Stimulated activated naive CD8-positive, alpha-beta T cell treated with anti-CD3 and anti-CD28 coated beads, Interleukin-15, Interleukin-2, amounts not matched to agents 100 U/mL and 50 U/mL, for 24 hours (primary cell): ENCODE results near the gene CLEC18A.
"Not testable (repeated sequence)": the region's sequence is repeated elsewhere in the genome, so short reads cannot be mapped to it uniquely, and the experiment has no call there.

ENCODE experiments used
- ATAC-seq: fragments of 150-1000 bp; cut with Tn5 transposase; one replicate; pipeline ENCODE4 v1.10.0; 2021
- DNase-seq: peaks from one replicate; pipeline ENCODE4 v3.0.0; 2021

CLEC18A gene

DNA sequence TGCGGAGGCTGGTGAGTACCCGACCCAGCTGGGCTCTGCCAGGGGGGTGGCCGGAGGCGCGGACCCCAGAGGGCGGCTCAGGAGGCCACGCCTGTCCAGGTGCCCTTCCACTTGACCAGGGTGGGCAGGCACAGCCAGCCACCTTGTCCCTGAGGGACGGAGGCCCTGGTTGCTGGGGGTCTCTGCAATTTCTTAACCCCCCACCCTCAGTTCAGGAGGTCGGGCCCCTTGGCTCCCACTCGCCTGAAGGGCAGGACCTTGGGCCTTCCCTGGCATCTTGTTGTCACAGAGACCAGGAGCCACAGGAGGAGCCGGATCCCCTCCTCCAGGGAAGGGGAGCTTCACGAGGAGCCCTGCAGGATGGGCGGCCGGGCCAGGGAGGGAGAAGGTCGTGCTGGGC, 982 bp downstream of the CLEC18A start:
- DNase-seq, ATAC-seq: not testable (repeated sequence)

DNA sequence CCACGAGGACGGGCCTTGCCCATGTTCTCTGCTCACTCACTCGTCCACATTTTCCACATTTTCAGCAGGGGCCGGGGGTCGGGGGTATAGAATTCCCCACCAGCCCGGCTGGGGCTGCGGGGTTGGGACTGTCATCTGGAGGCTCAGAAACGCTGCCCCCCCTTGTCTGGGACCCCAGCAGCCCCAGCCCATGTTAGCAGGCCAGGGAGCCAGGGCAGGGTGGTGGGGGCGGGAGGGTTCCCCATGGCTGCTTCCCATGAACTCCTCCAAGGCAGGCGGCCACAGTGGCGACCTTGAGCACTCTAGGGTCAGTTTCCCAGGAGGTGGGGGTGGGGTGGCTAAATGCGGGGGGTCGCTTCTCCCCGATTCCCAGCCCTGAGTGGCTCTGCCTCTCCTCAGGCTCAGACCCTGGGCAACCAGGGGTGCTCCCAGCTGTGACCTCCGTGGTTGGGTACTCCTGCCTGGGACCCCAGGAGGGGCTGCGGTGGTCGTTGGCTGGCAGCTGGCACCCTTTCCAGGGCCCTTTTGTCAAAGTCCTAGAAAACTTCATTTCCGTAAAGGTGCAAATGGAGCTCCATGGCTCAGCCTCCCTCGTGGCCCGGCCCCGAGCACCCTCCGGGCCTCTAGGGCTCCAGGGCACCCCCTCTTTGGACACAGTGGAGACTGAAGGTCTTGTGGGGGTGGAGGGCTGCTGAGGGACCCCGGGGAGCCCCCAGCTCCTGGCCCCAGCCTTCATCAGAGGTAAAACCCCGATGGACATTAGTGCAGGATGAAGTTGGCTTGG, 1.6 kb downstream of the CLEC18A start:
- not testable (repeated sequence) for DNase-seq, ATAC-seq

DNA sequence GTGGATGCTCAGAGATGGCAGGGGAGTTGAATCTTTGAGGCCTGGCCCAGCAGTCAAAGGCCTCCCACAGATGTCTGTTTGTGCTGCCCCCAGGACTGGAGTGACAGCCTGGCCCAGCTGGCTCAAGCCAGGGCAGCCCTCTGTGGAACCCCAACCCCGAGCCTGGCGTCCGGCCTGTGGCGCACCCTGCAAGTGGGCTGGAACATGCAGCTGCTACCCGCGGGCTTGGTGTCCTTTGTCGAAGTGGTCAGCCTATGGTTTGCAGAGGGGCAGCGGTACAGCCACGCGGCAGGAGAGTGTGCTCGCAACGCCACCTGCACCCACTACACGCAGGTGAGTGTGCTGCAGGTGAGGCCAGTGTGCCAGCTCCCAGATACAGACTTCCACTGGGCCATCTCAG, 3.1 kb downstream of the CLEC18A start:
- DNase-seq, ATAC-seq: not testable (repeated sequence)

DNA sequence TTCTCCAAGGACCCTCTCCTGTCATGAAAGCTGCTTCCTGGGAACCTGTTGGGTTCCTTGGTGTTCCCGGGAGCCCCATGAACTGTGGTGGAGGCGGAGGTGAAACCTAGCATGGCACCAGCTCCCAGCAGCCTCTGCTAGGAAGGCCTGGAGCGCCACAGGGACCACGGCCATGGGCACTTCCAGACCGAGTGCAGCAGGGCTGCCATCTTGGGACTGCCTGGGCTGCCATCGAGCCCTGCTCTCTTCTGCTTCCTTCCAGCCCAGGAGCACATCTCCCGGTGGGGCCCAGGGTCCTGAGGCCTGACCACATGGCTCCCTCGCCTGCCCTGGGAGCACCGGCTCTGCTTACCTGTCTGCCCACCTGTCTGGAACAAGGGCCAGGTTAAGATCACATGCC, 12.2 kb downstream of the CLEC18A start:
- not testable (repeated sequence) for ATAC-seq, DNase-seq

DNA sequence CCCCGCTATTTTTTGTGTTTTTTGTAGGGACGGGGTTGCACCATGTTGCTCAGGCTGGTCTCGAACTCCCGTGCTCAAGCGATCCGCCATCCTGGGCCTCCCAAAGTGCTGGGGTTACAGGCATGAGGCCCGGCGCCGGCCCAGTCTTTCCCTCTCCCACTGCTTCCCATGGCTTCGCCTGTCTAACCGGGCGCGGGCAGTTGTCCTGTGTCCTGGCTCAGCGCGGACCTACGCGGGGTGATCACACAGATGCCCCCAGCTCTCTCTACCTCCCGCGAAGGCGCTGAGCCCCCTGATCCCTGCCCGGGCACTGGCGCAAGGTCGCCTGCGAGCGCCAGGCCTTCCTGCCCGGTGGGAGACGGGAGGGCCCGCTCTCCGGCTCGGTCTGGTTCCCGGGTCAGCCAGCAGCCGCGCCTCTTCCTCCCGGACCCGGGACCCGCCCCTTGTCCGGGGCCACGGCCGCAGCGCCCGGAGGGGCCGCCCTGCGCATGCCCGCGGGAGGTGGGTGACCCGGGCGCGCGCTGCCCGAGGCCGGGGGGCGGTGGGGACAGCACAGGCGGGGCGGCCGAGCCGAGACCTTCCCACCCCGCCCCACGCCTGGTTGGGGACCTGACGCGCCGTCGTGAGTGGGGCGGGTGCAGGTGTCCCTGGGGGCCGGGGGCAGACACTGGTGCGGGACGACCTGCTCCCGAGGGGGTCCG, 14.0 kb downstream of the CLEC18A start:
- not testable (repeated sequence) for ATAC-seq, DNase-seq

DNA sequence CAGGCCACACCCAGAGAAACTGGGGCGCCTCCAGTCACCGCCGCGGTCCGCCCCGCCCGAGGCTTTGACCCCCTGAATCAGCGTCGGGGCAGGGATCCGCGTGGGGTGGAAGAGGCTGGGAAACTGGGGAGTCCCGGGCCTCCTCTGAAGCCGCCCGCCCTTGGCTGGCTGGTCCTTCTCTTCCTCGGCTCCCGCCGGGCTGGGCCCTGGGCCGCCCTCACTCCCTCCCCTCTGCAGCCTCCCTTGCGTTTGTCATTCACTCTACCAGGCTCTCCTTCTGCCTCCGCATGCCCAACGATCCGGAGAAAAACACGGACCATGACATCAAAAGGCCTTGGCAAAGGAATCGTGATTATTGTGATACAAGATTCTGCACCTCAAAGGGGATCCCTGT, 14.5 kb downstream of the CLEC18A start:
- ATAC-seq, result not testable (repeated sequence)

DNA sequence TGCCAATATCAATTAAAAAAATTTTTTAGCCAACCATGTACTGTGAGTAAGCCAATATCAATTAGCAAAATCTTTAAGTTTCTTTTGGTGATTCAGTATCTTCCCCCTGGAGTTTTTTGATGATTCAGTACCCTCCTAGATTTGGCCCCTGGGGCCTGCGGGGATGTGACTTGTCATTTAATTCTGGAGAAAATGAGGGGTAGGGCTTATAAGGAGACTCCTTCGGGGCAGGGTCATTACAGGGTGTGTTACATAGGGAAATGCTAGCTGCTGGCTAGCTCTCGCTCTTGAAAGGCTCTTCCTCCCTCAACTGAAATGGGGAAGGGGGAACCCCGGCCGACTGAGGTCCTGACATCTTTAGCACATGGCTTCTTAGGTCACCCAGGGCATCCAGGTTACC, 16.6 kb downstream of the CLEC18A start:
- DNase-seq, ATAC-seq: not testable (repeated sequence)

More for the DNA sequence above, 14.5 kb downstream of the CLEC18A start:
- DNase-seq, result not testable (repeated sequence)

DNA sequence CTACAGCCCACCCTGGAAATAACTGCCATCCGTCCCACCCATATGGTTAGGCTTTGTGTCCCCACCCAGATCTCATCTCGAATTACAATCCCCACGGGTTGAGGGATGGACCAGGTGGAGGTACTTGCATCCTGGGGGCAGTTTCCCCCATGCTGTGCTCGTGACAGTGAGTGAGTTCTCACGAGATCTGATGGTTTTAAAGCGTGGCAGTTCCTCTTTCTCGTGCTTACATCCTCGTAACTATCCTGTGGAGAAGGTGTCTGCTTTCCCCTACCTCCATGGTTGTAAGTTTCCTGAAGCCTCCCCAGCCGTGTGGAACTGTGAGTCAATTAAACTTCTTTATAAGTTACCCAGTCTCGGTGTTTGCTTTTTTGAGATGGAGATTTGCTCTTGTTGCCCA, 17.0 kb downstream of the CLEC18A start:
- not testable (repeated sequence) for ATAC-seq

DNA sequence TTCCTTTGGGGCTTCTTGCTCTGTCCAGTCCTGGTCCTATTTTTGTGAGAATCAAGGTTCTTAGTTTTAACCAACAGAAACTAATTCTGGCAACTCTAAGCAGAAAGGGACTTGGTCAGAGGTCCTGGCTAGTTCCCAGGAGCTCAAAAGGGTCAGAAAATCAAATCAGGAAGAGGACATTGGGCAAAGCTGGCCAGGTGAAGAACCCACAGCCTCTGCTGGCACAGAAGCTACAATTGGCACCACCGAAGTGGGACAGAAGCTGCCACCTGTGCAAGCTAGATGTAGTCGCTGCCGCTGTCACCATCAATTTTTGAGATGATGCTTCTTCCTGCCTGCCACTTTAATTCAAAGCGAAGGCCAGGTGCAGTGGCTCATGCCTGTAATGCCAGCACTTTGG, 18.5 kb downstream of the CLEC18A start:
- ATAC-seq, DNase-seq: not testable (repeated sequence)

More for the DNA sequence above, 17.0 kb downstream of the CLEC18A start:
- not testable (repeated sequence) for DNase-seq

DNA sequence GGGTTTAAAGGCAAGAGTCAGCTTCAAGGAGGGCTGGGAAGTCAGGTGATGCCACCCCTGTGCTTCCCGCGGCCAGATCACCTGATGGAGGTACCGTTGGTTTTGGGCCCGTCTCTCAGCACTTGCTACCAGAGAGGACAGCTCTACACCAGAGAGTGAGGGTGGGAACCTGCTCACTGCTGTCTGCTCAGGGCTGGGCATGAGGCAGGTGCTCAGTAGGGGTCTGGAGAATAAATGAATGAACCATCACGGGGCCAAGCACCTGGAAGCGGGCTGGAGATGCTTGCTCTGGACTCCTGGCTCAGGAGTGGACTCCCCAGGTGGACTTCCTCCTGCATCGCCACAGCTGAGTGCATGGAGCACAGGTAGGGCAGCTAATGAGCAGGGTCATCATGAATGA, 21.0 kb downstream of the CLEC18A start:
- ATAC-seq, DNase-seq: not testable (repeated sequence)

DNA sequence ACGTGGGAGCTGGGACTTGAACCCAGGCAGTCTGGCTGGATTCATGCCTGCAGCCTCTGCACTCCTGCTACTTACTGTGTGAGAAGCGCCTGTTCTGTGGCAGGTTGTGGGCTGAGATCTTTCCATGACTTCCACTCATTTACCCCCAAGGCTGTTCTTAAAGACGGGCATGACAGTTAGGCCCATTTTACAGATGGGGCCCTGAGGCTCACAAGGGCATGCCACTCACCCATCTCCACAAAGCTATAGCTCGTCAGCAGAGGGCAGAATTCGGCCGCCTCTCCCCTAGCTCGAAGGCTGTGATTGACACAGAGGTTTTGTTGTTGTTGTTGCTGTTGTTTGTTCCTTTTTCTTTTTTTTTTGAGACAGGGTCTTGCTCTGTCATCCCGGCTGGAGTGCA, 21.8 kb downstream of the CLEC18A start:
- not testable (repeated sequence) for ATAC-seq, DNase-seq

DNA sequence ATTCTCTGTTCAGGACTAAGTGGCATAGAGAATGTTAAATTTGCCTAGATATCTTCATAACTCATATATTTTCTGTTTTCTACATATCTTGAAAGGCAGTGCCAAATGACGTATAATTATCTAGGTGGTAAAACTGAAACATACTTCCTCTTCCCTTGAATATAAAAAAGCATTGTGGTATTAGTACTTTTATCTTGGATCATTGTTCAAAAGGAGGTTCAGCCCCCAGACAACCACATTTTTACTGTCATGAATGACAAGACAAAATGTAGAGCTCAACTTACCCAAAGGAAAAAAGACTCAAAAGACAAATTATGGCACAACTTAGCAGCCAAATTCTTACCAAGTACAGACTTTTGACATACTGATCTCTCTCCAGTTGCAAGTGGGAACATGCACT, 34.1 kb downstream of the CLEC18A start:
- DNase-seq, ATAC-seq: not testable (repeated sequence)

DNA sequence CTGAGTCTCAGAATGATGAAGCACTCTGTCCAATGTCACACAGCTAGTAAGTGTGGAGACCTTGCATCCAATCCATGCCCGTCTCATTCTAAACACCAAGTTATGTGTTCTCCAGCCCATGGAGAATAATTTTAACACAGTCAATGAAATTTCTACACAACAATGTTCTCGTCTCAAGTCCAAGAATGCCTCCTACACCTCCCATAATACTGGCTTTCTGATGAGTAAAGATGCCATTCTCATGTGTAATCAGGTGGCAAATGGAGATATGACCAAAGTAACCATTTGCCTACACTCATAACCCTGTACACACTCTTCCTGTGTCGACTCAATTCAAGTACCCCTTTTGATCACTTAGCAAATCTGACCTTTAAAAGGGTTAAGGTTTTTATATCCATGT, 46.8 kb downstream of the CLEC18A start:
- not testable (repeated sequence) for DNase-seq, ATAC-seq

DNA sequence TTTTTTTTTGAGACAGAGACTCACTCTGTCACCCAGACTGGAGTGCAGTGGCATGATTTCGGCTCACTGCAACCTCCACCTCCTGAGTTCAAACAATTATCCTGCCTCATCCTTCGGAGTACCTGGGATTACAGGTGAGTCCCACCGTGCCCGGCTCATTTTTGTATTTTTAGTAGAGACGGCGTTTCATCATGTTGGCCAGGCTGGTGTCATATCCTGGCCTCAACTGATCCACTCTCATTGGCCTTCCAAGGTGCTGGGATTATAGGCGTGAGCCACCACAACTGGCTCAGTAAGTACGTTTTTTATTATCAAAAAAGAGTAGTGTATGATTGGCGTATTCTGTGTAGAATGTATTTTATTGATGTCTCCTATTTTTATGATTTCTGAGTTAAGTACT, 48.7 kb downstream of the CLEC18A start:
- ATAC-seq, DNase-seq: not testable (repeated sequence)

DNA sequence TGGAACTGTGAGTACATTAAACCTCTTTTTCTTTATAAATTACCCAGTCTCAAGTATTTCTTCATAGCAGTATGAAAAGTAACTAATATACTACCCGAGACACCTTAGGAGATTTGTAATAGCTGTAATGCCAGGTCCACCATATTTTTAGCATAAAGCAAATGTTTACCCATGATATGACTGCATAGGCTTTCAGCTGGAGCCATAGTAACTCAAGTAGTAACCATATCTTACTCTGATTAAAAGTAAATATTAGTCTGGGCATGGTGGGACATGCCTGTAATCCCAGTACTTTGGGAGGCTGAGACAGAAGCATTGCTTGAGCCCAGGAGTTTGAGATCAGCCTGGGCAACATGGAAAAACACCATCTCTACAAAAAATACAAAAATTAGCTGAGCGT, 52.4 kb downstream of the CLEC18A start:
- not testable (repeated sequence) for DNase-seq, ATAC-seq

DNA sequence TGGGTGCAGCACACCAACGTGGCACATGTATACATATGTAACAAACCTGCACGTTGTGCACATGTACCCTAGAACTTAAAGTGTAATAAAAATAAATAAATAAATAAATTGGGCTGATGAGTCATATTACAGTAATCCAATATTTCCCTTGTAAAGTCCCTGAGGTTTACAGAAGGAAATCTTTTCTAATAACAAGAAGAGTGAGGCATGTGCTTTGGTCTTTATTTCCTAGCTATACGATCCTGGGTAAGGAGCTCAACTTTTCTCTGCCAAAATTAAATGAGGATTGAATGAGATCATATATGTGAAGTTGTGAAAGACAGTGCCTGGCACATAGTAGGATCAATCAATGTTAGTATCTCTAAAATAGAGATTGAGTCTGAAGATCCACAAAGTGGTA, 57.5 kb downstream of the CLEC18A start:
- ATAC-seq, DNase-seq: not testable (repeated sequence)

DNA sequence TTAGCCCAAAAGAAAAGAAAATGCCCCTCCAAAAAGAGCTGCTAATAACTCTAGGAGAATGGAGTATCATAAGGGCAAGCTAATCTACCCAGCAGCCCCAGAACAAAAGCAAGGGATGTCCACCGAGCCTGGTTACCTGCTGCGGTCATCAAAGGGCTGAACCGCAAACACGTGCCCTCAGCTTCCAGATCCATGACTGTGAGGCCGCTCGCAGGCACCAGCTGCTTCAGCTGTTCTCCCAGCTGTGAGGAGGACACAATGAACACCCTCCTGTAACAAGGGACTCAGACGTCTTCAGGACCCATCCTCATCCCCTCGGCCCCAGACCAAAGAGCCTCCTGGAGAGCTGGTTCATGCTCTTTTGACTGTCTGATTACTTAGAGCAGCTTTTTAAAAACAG, 59.5 kb downstream of the CLEC18A start:
- not testable (repeated sequence) for ATAC-seq

DNA sequence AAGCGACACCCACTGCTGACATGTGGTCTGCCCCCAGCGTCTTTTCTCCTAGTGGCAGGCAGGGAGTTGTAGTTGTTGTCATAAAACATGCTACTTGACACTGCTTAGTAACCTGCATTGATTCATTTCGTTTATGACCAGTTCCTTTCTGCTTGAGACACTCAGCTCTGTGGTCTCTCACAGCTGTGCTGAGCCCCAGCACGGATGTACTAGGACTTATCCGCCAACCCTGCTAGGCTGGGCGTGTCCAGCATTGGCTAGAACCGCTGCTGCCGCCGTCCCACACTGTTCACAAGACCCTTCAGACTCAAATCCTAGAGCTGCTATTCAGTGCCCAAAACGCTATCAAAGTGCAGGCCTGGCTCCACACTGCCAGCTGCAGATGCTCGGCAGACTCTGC, 60.0 kb downstream of the CLEC18A start:
- not testable (repeated sequence) for DNase-seq, ATAC-seq

More for the DNA sequence above, 59.5 kb downstream of the CLEC18A start:
- not testable (repeated sequence) for DNase-seq

DNA sequence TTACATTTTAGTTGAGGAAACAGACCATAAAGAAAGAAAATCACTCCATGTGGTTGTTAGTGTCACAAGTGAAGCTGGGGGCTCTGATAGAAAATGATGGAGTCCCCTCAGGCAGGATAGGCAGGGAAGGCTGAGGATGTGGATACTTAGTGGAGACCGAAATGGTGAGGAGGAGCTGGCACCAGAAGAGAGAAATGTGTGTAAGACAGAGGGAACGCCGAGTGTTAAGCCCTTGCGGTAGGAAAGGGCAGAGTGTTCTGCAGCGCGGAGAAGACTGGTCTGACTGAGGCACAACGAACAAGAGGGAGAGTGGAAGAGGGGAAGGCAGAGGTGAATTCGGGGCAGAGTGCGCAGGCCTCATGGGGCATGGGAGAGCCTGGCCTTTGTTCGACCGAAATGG, 61.2 kb downstream of the CLEC18A start:
- not testable (repeated sequence) for DNase-seq, ATAC-seq

DNA sequence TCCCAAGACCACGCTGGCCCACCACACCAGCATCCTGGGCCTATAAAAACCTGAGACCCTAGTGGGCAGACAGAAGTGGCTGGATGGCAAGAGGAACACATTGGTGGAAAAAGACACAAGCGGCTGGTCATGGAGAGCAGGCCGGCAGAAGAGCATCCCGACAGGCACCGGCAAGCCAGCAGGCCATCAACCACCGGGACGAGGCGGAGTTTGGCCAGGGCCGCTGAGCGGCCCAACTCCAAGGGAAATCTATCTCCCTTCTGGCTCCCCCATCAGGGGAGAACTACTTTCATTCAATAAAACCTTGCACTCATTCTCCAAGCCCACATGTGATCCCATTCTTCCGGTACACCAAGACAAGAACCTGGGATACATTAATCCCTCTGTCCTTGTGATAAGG, 61.8 kb downstream of the CLEC18A start:
- ATAC-seq, result not testable (repeated sequence)

More for the DNA sequence above, 61.8 kb downstream of the CLEC18A start:
- DNase-seq, result not testable (repeated sequence)
